A549 (cell line): Measurements from ENCODE around the gene C18orf63.
A peak's percentile ranks its signal among the peaks of the same experiment; 100 is the strongest.

Experiments used
- CTCF ChIP-seq: fragments of >200 bp; sonication (Bioruptor Twin); formaldehyde crosslinking; IDR thresholded peaks from 3 replicates; pipeline ENCODE4 v1.5.1; 2016
- PHF8 ChIP-seq: fragments of 200-600 bp; sonication (generic); IDR thresholded peaks from 2 replicates; pipeline ENCODE4 v1.6.1; 2016; ENCODE audit warnings: low read depth, mild to moderate bottlenecking, antibody characterized with exemption, moderate library complexity, borderline replicate concordance
- POLR2A ChIP-seq: IDR thresholded peaks from 2 replicates; pipeline ENCODE4 v1.6.1; 2012; ENCODE audit warnings: mild to moderate bottlenecking, low read length
- RCOR1 ChIP-seq: fragments of 150-350 bp; IDR thresholded peaks from 2 replicates; pipeline ENCODE4 v1.6.1; 2014; ENCODE audit warnings: antibody characterized with exemption, low read length, low read depth
- SMC3 ChIP-seq: fragments of >200 bp; sonication (Bioruptor Twin); formaldehyde crosslinking; IDR thresholded peaks from 3 replicates; pipeline ENCODE4 v1.6.1; 2018; ENCODE audit warnings: inconsistent platforms
- SREBF2 ChIP-seq: fragments of 450-650 bp; IDR thresholded peaks from 2 replicates; pipeline ENCODE4 v1.6.1; 2014; ENCODE audit warnings: mild to moderate bottlenecking, moderate library complexity

GRCh38 chr18:74291771-74292540 is 23.7 kb upstream of the C18orf63 start, which contains the start of gene CYB5A:
- TF ChIP-seq POLR2A (peak; percentile 68), SREBF2 (no peak), SMC3 (no peak), PHF8 (no peak), CTCF (no peak), RCOR1 (no peak)
